Left colon (tissue), 2 donors: ENCODE results near the gene IQSEC1. TPM values are rescaled to one million over a fixed set of nuclear protein-coding genes. Genes with fewer than 3 reads are reported as not detected.
A peak's percentile ranks its signal among the peaks of the same experiment; 100 is the strongest.

Experiments used
- ATAC-seq: fragments of 200-7000 bp; cut with Tn5 transposase; one replicate; pipeline ENCODE4 v1.9.1; 2020; ENCODE audit warnings: mild to moderate bottlenecking, moderate library complexity
- DNase-seq, 2 donors: peaks; one replicate each; pipeline ENCODE4 v3.0.0-alpha.2; 2020
- intact Hi-C, 2 donors: fragments of 100-400 bp; cut with DNase I in 1 of 2; cut with micrococcal nuclease in 1 of 2; formaldehyde crosslinking; loops; one replicate each; pipeline versions ENCODE4 v1.11.2 to v1.14.0; 2022; cut with DNase I, micrococcal nuclease
- total RNA-seq, 2 donors: library from RNA; stranded (reverse); fragmentation: NEBNext Ultra II Directional; extraction: Animal tissue kit (Norgen Biotek cat#: 25700); gene quantifications; one replicate each; pipeline ENCODE4 v1.2.1, GENCODE V29; 2021
- donor health status: DM: no; HTN: no; CAD: no.
- donor health status: DM: yes; HTN: yes; CAD: no.

IQSEC1 gene
- total RNA-seq, 2 donors from 2014 or later, result 17.2 to 23.6 TPM

- intact Hi-C loops, result no loop called here
- DNase-seq, result no peak
- ATAC-seq, result no peak
Observed at GRCh38 chr3:12940854-12941253, 132.4 kb downstream of the IQSEC1 start.

GRCh38 chr3:12939137-12939536 lies 134.1 kb downstream of the IQSEC1 start:
- ATAC-seq, result no peak
- intact Hi-C loops, result no loop called here
- DNase-seq, result no peak

GRCh38 chr3:12938258-12938711 lies 134.9 kb downstream of the IQSEC1 start:
- intact Hi-C loops, result no loop called here
- ATAC-seq, result no peak

GRCh38 chr3:12935861-12936830 lies 137.1 kb downstream of the IQSEC1 start:
- DNase-seq, result no peak
- no peak for ATAC-seq
- intact Hi-C loops, result no loop called here

More at GRCh38 chr3:12938258-12938711, 134.9 kb downstream of the IQSEC1 start:
- DNase-seq, result no peak

- DNase-seq (no peak), ATAC-seq (no peak)
- intact Hi-C loops, result no loop called here
Observed at GRCh38 chr3:12935023-12935860, 138.0 kb downstream of the IQSEC1 start.

- DNase-seq (no peak), ATAC-seq (no peak)
- intact Hi-C loops, result no loop called here
Observed at GRCh38 chr3:12934431-12934830, 138.8 kb downstream of the IQSEC1 start.

GRCh38 chr3:12933901-12934300 lies 139.3 kb downstream of the IQSEC1 start:
- no peak for ATAC-seq
- intact Hi-C loops, result no loop called here

GRCh38 chr3:12932754-12933153 lies 140.5 kb downstream of the IQSEC1 start:
- ATAC-seq (no peak), DNase-seq (no peak)
- intact Hi-C loops, result no loop called here

More at GRCh38 chr3:12933901-12934300, 139.3 kb downstream of the IQSEC1 start:
- DNase-seq, result no peak

- DNase-seq (no peak), ATAC-seq (no peak)
- intact Hi-C loops, result no loop called here
Observed at GRCh38 chr3:12932347-12932746, 140.9 kb downstream of the IQSEC1 start.

- ATAC-seq, result no peak
- intact Hi-C loops, result no loop called here
- no peak for DNase-seq
Observed at GRCh38 chr3:12931273-12931905, 141.8 kb downstream of the IQSEC1 start.

- ATAC-seq, result no peak
- no peak for DNase-seq
- intact Hi-C loops, result no loop called here
Observed at GRCh38 chr3:12929801-12930200, 143.4 kb downstream of the IQSEC1 start.

GRCh38 chr3:12926660-12927059 lies 146.6 kb downstream of the IQSEC1 start:
- ATAC-seq (peak; percentile 57), DNase-seq (no peak)
- intact Hi-C loops, result no loop called here

- no peak for DNase-seq
- ATAC-seq, result no peak
- intact Hi-C loops, result no loop called here
Observed at GRCh38 chr3:12925648-12926047, 147.6 kb downstream of the IQSEC1 start.

GRCh38 chr3:12924437-12924836 lies 148.8 kb downstream of the IQSEC1 start:
- ATAC-seq (no peak), DNase-seq (no peak)
- intact Hi-C loops, result no loop called here

GRCh38 chr3:12922881-12923431 lies 150.3 kb downstream of the IQSEC1 start:
- DNase-seq (no peak), ATAC-seq (no peak)
- intact Hi-C loops, result no loop called here

GRCh38 chr3:12922306-12922705 lies 150.9 kb downstream of the IQSEC1 start:
- DNase-seq, result no peak
- no peak for ATAC-seq
- intact Hi-C loops, result no loop called here

GRCh38 chr3:12921736-12922135 lies 151.5 kb downstream of the IQSEC1 start:
- ATAC-seq (no peak), DNase-seq (no peak)
- intact Hi-C loops, result no loop called here

- ATAC-seq, result no peak
- DNase-seq, result no peak
- intact Hi-C loops, result no loop called here
Observed at GRCh38 chr3:12920967-12921366, 152.3 kb downstream of the IQSEC1 start.

- DNase-seq, result no peak
- intact Hi-C loops, result no loop called here
- no peak for ATAC-seq
Observed at GRCh38 chr3:12919205-12919604, 154.0 kb downstream of the IQSEC1 start.
